Anterior cingulate cortex (tissue), 58 donors: ENCODE data around the gene ALDH1A2.

Experiments used
- DNase-seq, 58 donors: peaks; one replicate each; lab custom pipeline; 2025; lab: John Stamatoyannopoulos, UW

ALDH1A2 gene

GRCh38 chr15:57948351-57949289, 116.9 kb downstream of the ALDH1A2 start:
- no peak for DNase-seq

- no peak for DNase-seq
Observed at GRCh38 chr15:57947781-57948180, 117.7 kb downstream of the ALDH1A2 start.

- DNase-seq: no peak
Observed at GRCh38 chr15:57947282-57947681, 118.2 kb downstream of the ALDH1A2 start.

- no peak for DNase-seq
Observed at GRCh38 chr15:57946491-57947048, 118.9 kb downstream of the ALDH1A2 start.

- no peak for DNase-seq
Observed at GRCh38 chr15:57945616-57946015, 119.9 kb downstream of the ALDH1A2 start.

- no peak for DNase-seq
Observed at GRCh38 chr15:57943754-57944420, 121.6 kb downstream of the ALDH1A2 start.

GRCh38 chr15:57943171-57943570, 122.3 kb downstream of the ALDH1A2 start:
- no peak for DNase-seq

GRCh38 chr15:57941816-57942215, 123.7 kb downstream of the ALDH1A2 start:
- DNase-seq: no peak

- no peak for DNase-seq
Observed at GRCh38 chr15:57932348-57932747, 133.2 kb downstream of the ALDH1A2 start.

GRCh38 chr15:57931570-57931969, 133.9 kb downstream of the ALDH1A2 start:
- DNase-seq: no peak

GRCh38 chr15:57927091-57927631, 138.3 kb downstream of the ALDH1A2 start:
- no peak for DNase-seq

- DNase-seq: no peak
Observed at GRCh38 chr15:57925650-57926049, 139.9 kb downstream of the ALDH1A2 start.

- DNase-seq: no peak
Observed at GRCh38 chr15:57924598-57924997, 140.9 kb downstream of the ALDH1A2 start.

- DNase-seq: no peak
Observed at GRCh38 chr15:57923750-57924149, 141.8 kb downstream of the ALDH1A2 start.

- DNase-seq: no peak
Observed at GRCh38 chr15:57923306-57923705, 142.2 kb downstream of the ALDH1A2 start.

- DNase-seq: no peak
Observed at GRCh38 chr15:57922776-57923175, 142.7 kb downstream of the ALDH1A2 start.

- DNase-seq: no peak
Observed at GRCh38 chr15:57921371-57921770, 144.1 kb downstream of the ALDH1A2 start.

- DNase-seq: no peak
Observed at GRCh38 chr15:57920911-57921310, 144.6 kb downstream of the ALDH1A2 start.

- DNase-seq: no peak
Observed at GRCh38 chr15:57919754-57920153, 145.8 kb downstream of the ALDH1A2 start.

GRCh38 chr15:57917998-57918397, 147.5 kb downstream of the ALDH1A2 start:
- DNase-seq: no peak

- no peak for DNase-seq
Observed at GRCh38 chr15:57916695-57917094, 148.8 kb downstream of the ALDH1A2 start.
